ENCODE measurements around the gene MFAP4.

Gene MFAP4

GRCh38 chr17:19347323-19348080, 39.5 kb downstream of the MFAP4 start:
- no peak for DNase-seq

GRCh38 chr17:19346351-19347255, 40.4 kb downstream of the MFAP4 start:
- peak; percentile 14 for DNase-seq

- no peak for DNase-seq
Observed at GRCh38 chr17:19345486-19346350, 41.3 kb downstream of the MFAP4 start.

GRCh38 chr17:19345067-19345460, 41.9 kb downstream of the MFAP4 start:
- DNase-seq, result no peak

- no peak for DNase-seq
Observed at GRCh38 chr17:19344311-19345066, 42.5 kb downstream of the MFAP4 start.

GRCh38 chr17:19343671-19344151, 43.3 kb downstream of the MFAP4 start:
- DNase-seq, result no peak

GRCh38 chr17:19343256-19343630, 43.7 kb downstream of the MFAP4 start:
- no peak for DNase-seq

GRCh38 chr17:19342611-19343255, 44.3 kb downstream of the MFAP4 start:
- DNase-seq, result no peak

- no peak for DNase-seq
Observed at GRCh38 chr17:19341641-19342610, 45.1 kb downstream of the MFAP4 start.

GRCh38 chr17:19341211-19341631, 45.8 kb downstream of the MFAP4 start:
- DNase-seq, result no peak

- DNase-seq, result no peak
Observed at GRCh38 chr17:19339341-19339815, 47.6 kb downstream of the MFAP4 start.

GRCh38 chr17:19338031-19338990, 48.7 kb downstream of the MFAP4 start:
- peak; percentile 61 for DNase-seq

GRCh38 chr17:19337712-19338023, 49.3 kb downstream of the MFAP4 start:
- DNase-seq, result no peak

- DNase-seq, result no peak
Observed at GRCh38 chr17:19336938-19337711, 49.9 kb downstream of the MFAP4 start.

GRCh38 chr17:19335951-19336631, 50.9 kb downstream of the MFAP4 start:
- DNase-seq, result no peak

GRCh38 chr17:19334331-19334730, 52.7 kb downstream of the MFAP4 start:
- DNase-seq, result no peak

GRCh38 chr17:19333736-19334290, 53.2 kb downstream of the MFAP4 start:
- no peak for DNase-seq
